Colonic mucosa (tissue), 4 donors: Measurements from ENCODE around the gene OTX1. TPM values are rescaled to one million over a fixed set of nuclear protein-coding genes. Genes with fewer than 3 reads are reported as not detected.

ENCODE experiments used
- DNase-seq: peaks from one replicate; pipeline ENCODE4 v3.0.0-alpha.2; 2020
- H3K27ac ChIP-seq: fragments of 200-600 bp; one replicate; pipeline ENCODE4 v1.8.0; 2021
- H3K27me3 ChIP-seq: fragments of 200-600 bp; one replicate; pipeline ENCODE4 v1.8.0; 2021
- H3K36me3 ChIP-seq: fragments of 200-600 bp; one replicate; pipeline ENCODE4 v1.8.0; 2021
- H3K4me1 ChIP-seq: fragments of 200-600 bp; one replicate; pipeline ENCODE4 v1.8.0; 2021; ENCODE audit warnings: mild to moderate bottlenecking
- H3K4me3 ChIP-seq: fragments of 200-600 bp; one replicate; pipeline ENCODE4 v1.8.0; 2021
- H3K9ac ChIP-seq, 2 donors: one replicate each; pipeline ENCODE4 v1.7.0; 2013; ENCODE audit warnings: control low read depth in 2 of 2, low read depth in 2 of 2, low read length in 2 of 2
- H3K9me3 ChIP-seq: fragments of 200-600 bp; one replicate; pipeline ENCODE4 v1.8.0; 2021
- intact Hi-C: fragments of 100-400 bp; cut with DNase I; formaldehyde crosslinking; loops from one replicate; pipeline ENCODE4 v1.14.1; 2022
- total RNA-seq, 2 donors: library from RNA; stranded (reverse); fragmentation: NEBNext Ultra II Directional in 1 of 2; extraction: Animal tissue kit (Norgen Biotek cat#: 25700) in 1 of 2; gene quantifications; one replicate each; pipeline ENCODE4 v1.2.1, GENCODE V29; 2021
- TF ChIP-seq, protein P1 (sequence below): fragments of 200-600 bp; IDR thresholded peaks from one replicate; pipeline ENCODE4 v1.8.0; 2022; ENCODE audit warnings: antibody characterized with exemption, mild to moderate bottlenecking
- donor health status: healthy.
- donor health status: DM: no; HTN: no; CAD: no.
- donor health status: DM: no; HTN: no; CAD: no.

OTX1 gene
- total RNA-seq, 2 donors from 2014 or later, result not detected

- Histone ChIP-seq H3K4me1 (no peaks in the 10 kb centered on the region), H3K9me3 (no peaks in the 10 kb centered on the region), H3K27ac (no peak overlapping the region), H3K4me3 (no peak overlapping the region), H3K27me3 (no peaks in the 10 kb centered on the region), H3K9ac (no peak overlapping the region), H3K36me3 (no peaks in the 10 kb centered on the region)
- TF ChIP-seq, protein P1, sequence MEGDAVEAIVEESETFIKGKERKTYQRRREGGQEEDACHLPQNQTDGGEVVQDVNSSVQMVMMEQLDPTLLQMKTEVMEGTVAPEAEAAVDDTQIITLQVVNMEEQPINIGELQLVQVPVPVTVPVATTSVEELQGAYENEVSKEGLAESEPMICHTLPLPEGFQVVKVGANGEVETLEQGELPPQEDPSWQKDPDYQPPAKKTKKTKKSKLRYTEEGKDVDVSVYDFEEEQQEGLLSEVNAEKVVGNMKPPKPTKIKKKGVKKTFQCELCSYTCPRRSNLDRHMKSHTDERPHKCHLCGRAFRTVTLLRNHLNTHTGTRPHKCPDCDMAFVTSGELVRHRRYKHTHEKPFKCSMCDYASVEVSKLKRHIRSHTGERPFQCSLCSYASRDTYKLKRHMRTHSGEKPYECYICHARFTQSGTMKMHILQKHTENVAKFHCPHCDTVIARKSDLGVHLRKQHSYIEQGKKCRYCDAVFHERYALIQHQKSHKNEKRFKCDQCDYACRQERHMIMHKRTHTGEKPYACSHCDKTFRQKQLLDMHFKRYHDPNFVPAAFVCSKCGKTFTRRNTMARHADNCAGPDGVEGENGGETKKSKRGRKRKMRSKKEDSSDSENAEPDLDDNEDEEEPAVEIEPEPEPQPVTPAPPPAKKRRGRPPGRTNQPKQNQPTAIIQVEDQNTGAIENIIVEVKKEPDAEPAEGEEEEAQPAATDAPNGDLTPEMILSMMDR, result no peak
- intact Hi-C loops, result no loop called here
- no peak for DNase-seq
Measured at GRCh38 chr2:63093502-63093901, 42.9 kb downstream of the OTX1 start.

DNA sequence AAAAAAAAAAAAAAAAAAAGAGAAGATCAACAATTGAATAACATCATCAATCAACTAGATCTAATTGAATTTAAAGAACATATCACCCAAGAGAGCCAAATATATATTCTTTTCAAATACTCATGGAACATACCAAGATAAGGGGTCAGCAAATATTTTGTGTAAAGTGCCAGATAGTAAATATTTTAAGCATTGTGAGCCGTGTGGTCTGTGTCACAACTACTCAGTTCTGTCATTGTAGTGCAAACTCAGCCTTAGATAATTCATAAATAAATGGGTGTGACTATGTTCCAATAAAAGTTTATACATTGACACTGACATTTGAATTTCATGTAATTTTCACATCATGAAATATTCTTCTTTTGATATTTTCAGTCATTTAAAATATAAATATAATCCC lies 45.9 kb downstream of the OTX1 start:
- no peak for DNase-seq
- no peak overlapping the region for H3K27ac ChIP-seq
- no peaks in the 10 kb centered on the region for H3K4me1 ChIP-seq
- no peaks in the 10 kb centered on the region for H3K36me3 ChIP-seq
- no peak overlapping the region for H3K4me3 ChIP-seq
- no peaks in the 10 kb centered on the region for H3K9me3 ChIP-seq
- intact Hi-C loops, result no loop called here
- TF ChIP-seq, protein P1, result no peak
- H3K27me3 ChIP-seq, result no peaks in the 10 kb centered on the region
- no peak overlapping the region for H3K9ac ChIP-seq

- no peak for DNase-seq
- Histone ChIP-seq H3K4me3 (no peak overlapping the region), H3K9ac (no peak overlapping the region), H3K9me3 (no peaks in the 10 kb centered on the region), H3K27ac (no peak overlapping the region), H3K4me1 (no peaks in the 10 kb centered on the region), H3K27me3 (no peaks in the 10 kb centered on the region), H3K36me3 (no peaks in the 10 kb centered on the region)
- TF ChIP-seq, protein P1, result no peak
- intact Hi-C loops, result no loop called here
Measured at GRCh38 chr2:63099032-63099431, 48.4 kb downstream of the OTX1 start.

DNA sequence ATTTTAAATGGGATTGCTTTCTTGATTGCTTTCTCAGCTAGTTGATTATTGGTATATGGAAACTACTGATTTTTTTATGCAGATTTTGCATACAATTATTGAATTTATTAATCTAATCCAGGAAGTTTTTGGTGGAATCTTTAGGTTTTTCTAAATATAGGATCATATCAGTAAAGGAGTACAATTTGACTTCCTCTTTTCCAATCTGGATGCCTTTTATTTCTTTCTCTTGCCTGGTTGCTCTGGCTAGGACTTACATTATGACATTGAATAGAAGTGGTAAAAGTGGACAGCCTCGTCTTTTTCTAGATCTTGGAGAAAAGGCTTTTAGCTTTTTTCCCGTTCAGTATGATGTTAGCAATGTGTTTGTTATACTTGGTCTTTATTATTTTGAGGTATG lies 51.3 kb downstream of the OTX1 start:
- Histone ChIP-seq H3K27ac (no peak overlapping the region), H3K9me3 (no peaks in the 10 kb centered on the region), H3K4me3 (no peak overlapping the region), H3K9ac (no peak overlapping the region), H3K4me1 (no peaks in the 10 kb centered on the region), H3K36me3 (no peaks in the 10 kb centered on the region), H3K27me3 (no peaks in the 10 kb centered on the region)
- TF ChIP-seq, protein P1, result no peak
- no peak for DNase-seq
- intact Hi-C loops, result no loop called here

GRCh38 chr2:63104482-63104881 lies 53.9 kb downstream of the OTX1 start:
- Histone ChIP-seq H3K27ac (no peak overlapping the region), H3K4me1 (no peaks in the 10 kb centered on the region), H3K27me3 (no peaks in the 10 kb centered on the region), H3K4me3 (no peak overlapping the region), H3K9me3 (no peaks in the 10 kb centered on the region), H3K9ac (no peak overlapping the region), H3K36me3 (no peaks in the 10 kb centered on the region)
- DNase-seq, result no peak
- intact Hi-C loops, result no loop called here
- TF ChIP-seq, protein P1, result no peak
